ENCODE results near the gene NRG2.

DNA sequence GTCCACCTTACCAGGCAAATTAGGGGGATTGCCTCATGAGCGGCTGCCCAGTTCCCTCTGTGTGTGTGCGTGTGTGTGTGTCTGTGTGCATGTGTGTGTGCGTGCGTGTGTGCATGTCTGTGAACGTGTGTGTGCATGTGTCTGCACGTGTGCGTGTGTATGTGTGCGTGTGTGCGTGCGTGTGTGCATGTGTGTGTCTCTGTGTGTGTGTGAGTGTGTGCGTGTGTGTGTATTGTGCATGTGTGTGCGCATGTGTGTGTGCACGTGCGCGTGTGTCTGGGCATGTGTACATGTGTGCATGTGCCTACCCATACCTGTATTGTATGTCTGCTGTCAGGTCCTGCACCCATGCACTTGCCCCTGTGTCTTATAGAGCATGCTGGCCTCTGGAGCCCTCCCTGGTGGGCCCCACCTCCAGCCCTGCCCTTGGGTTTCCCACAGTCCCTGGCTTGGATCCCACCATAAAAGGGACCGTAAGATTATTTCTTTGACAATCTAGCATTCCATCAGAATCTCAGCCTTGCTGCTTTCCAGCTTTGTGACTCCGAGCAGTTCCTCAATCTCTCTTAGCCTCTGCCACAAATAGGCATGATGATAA, 238.2 kb downstream of the NRG2 start:
- no peak for TF ChIP-seq OSR1 (CRISPR knock-in tag; IDR thresholded peaks at IDR 0.05)
- TF ChIP-seq, protein P1, sequence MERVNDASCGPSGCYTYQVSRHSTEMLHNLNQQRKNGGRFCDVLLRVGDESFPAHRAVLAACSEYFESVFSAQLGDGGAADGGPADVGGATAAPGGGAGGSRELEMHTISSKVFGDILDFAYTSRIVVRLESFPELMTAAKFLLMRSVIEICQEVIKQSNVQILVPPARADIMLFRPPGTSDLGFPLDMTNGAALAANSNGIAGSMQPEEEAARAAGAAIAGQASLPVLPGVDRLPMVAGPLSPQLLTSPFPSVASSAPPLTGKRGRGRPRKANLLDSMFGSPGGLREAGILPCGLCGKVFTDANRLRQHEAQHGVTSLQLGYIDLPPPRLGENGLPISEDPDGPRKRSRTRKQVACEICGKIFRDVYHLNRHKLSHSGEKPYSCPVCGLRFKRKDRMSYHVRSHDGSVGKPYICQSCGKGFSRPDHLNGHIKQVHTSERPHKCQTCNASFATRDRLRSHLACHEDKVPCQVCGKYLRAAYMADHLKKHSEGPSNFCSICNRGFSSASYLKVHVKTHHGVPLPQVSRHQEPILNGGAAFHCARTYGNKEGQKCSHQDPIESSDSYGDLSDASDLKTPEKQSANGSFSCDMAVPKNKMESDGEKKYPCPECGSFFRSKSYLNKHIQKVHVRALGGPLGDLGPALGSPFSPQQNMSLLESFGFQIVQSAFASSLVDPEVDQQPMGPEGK (CRISPR knock-in tag; IDR thresholded peaks at IDR 0.05; ENCODE audit: borderline replicate concordance), result no peak
- no peak for TF ChIP-seq ESRRG (CRISPR knock-in tag; IDR thresholded peaks at IDR 0.05)
- TF ChIP-seq SNAI2 (CRISPR knock-in tag; IDR thresholded peaks at IDR 0.05), result no peak
- no peak for TF ChIP-seq GLIS3 (CRISPR knock-in tag; IDR thresholded peaks at IDR 0.05)
- no peak for TF ChIP-seq ZFP30 (CRISPR knock-in tag; IDR thresholded peaks at IDR 0.05)
- no peak for TF ChIP-seq ARNTL (CRISPR knock-in tag; IDR thresholded peaks at IDR 0.05; ENCODE audit: borderline replicate concordance, low read depth)
- TF ChIP-seq, protein P2, sequence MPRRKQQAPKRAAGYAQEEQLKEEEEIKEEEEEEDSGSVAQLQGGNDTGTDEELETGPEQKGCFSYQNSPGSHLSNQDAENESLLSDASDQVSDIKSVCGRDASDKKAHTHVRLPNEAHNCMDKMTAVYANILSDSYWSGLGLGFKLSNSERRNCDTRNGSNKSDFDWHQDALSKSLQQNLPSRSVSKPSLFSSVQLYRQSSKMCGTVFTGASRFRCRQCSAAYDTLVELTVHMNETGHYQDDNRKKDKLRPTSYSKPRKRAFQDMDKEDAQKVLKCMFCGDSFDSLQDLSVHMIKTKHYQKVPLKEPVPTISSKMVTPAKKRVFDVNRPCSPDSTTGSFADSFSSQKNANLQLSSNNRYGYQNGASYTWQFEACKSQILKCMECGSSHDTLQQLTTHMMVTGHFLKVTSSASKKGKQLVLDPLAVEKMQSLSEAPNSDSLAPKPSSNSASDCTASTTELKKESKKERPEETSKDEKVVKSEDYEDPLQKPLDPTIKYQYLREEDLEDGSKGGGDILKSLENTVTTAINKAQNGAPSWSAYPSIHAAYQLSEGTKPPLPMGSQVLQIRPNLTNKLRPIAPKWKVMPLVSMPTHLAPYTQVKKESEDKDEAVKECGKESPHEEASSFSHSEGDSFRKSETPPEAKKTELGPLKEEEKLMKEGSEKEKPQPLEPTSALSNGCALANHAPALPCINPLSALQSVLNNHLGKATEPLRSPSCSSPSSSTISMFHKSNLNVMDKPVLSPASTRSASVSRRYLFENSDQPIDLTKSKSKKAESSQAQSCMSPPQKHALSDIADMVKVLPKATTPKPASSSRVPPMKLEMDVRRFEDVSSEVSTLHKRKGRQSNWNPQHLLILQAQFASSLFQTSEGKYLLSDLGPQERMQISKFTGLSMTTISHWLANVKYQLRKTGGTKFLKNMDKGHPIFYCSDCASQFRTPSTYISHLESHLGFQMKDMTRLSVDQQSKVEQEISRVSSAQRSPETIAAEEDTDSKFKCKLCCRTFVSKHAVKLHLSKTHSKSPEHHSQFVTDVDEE (CRISPR knock-in tag; IDR thresholded peaks at IDR 0.05), result no peak
- TF ChIP-seq TCF4 (CRISPR knock-in tag; IDR thresholded peaks at IDR 0.05; ENCODE audit: borderline replicate concordance), result no peak
- no peak for TF ChIP-seq ZNF565 (CRISPR knock-in tag; conservative IDR thresholded peaks at IDR 0.05; ENCODE audit: low read depth)
